Endodermal cell (in vitro differentiated cells): ENCODE results near the gene SAC3D1. TPM values are rescaled to one million over a fixed set of nuclear protein-coding genes. Genes with fewer than 3 reads are reported as not detected.
A peak's percentile ranks its signal among the peaks of the same experiment; 100 is the strongest.

Experiments
- DNase-seq: peaks from one replicate; pipeline ENCODE4 v3.0.0-alpha.2; 2017
- H3K27ac ChIP-seq: 2 replicates; pipeline ENCODE4 v1.5.1; 2013; ENCODE audit warnings: mild to moderate bottlenecking, low read depth, low read length, moderate library complexity
- H3K27me3 ChIP-seq: 2 replicates; pipeline ENCODE4 v1.6.1; 2013; ENCODE audit warnings: mild to moderate bottlenecking, low read length, moderate library complexity; ENCODE audit not compliant: insufficient read depth, control insufficient read depth, poor library complexity, severe bottlenecking
- H3K36me3 ChIP-seq: 2 replicates; pipeline ENCODE4 v1.7.0; 2013; ENCODE audit warnings: mild to moderate bottlenecking, low read length, moderate library complexity; ENCODE audit not compliant: control insufficient read depth, insufficient read depth
- H3K4me1 ChIP-seq: one replicate; pipeline ENCODE4 v1.7.0; 2013; ENCODE audit warnings: low read length; ENCODE audit not compliant: control insufficient read depth, insufficient read depth
- H3K4me3 ChIP-seq: 2 replicates; pipeline ENCODE4 v1.5.1; 2013; ENCODE audit warnings: mild to moderate bottlenecking, low read length, moderate library complexity
- H3K9ac ChIP-seq: 2 replicates; pipeline ENCODE4 v1.6.1; 2013; ENCODE audit warnings: mild to moderate bottlenecking, low read length, moderate library complexity; ENCODE audit not compliant: poor library complexity, severe bottlenecking; ENCODE audit errors: extremely low read depth
- H3K9me3 ChIP-seq: 2 replicates; pipeline ENCODE4 v1.6.1; 2013; ENCODE audit warnings: mild to moderate bottlenecking, low read length, moderate library complexity; ENCODE audit not compliant: control insufficient read depth
- H3K27ac Mint-ChIP-seq: 2 replicates; pipeline ENCODE4 v1.8.0; 2020; ENCODE audit warnings: mixed read lengths
- H3K27me3 Mint-ChIP-seq: 2 replicates; pipeline ENCODE4 v1.8.0; 2021; ENCODE audit warnings: mild to moderate bottlenecking, mixed read lengths; ENCODE audit not compliant: insufficient read depth
- H3K36me3 Mint-ChIP-seq: 2 replicates; pipeline ENCODE4 v1.8.0; 2020; ENCODE audit warnings: low read depth, mixed read lengths
- H3K4me1 Mint-ChIP-seq: 2 replicates; pipeline ENCODE4 v1.8.0; 2020; ENCODE audit warnings: mixed read lengths
- H3K4me3 Mint-ChIP-seq: 2 replicates; pipeline ENCODE4 v1.8.0; 2020; ENCODE audit warnings: mild to moderate bottlenecking, moderate library complexity, mixed read lengths
- H3K9me3 Mint-ChIP-seq: 2 replicates; pipeline ENCODE4 v1.8.0; 2020; ENCODE audit warnings: mild to moderate bottlenecking, mixed read lengths
- CTCF ChIP-seq: fragments of 200-600 bp; sonication (generic); conservative IDR thresholded peaks from 2 replicates; pipeline ENCODE4 v1.5.0; 2021; ENCODE audit warnings: antibody characterized with exemption, mild to moderate bottlenecking
- WGBS, 2 experiments: methylation state at CpG; one replicate each; pipeline versions ENCODE4 v1.1.5 to v1.1.7; 2013; ENCODE audit warnings: missing lambda C conversion rate in 2 of 2, mixed read lengths in 1 of 2; ENCODE audit not compliant: insufficient coverage in 1 of 2, insufficient read length in 1 of 2; 5-methylcytosine and 5-hydroxymethylcytosine counted together
- total RNA-seq, 2 donors: library from RNA; stranded (reverse); fragmentation: NEBNext Ultra II Directional in 1 of 2; extraction: Animal tissue kit (Norgen Biotek cat#: 25700) in 1 of 2; gene quantifications; 2 replicates in 1 of 2; 3 replicates in 1 of 2; pipeline ENCODE4 v1.2.1, GENCODE V29; 2021

SAC3D1 gene
- total RNA-seq, 2 donors from 2014 or later: 11.4 to 12.0 TPM

- H3K27me3 Mint-ChIP-seq: peaks cover 9% of the 10 kb centered on the region
- H3K27ac Mint-ChIP-seq: no peak overlapping the region
- H3K4me3 Mint-ChIP-seq: no peak overlapping the region
- H3K9ac ChIP-seq: no peak overlapping the region
- H3K4me3 ChIP-seq: no peak overlapping the region
- DNase-seq: no peak
- no peak overlapping the region for H3K27ac ChIP-seq
- 90 to 95% methylated on average over 5 to 7 of the region's 7 CpGs for WGBS, 2 experiments
- peaks cover 4% of the 10 kb centered on the region for H3K4me1 Mint-ChIP-seq
- H3K9me3 ChIP-seq: no peaks in the 10 kb centered on the region
- peak; percentile 16 for TF ChIP-seq CTCF
- H3K27me3 ChIP-seq: no peaks in the 10 kb centered on the region
- H3K4me1 ChIP-seq: no peaks in the 10 kb centered on the region
- H3K36me3 Mint-ChIP-seq: peaks cover 10% of the 10 kb centered on the region
- no peaks in the 10 kb centered on the region for H3K9me3 Mint-ChIP-seq
- H3K36me3 ChIP-seq: peaks cover 7% of the 10 kb centered on the region
Observed at GRCh38 chr11:65045728-65046127, 4.7 kb downstream of the SAC3D1 start.

- Histone ChIP-seq H3K27ac (no peak overlapping the region), H3K9me3 (no peaks in the 10 kb centered on the region), H3K27me3 (no peaks in the 10 kb centered on the region), H3K9ac (no peak overlapping the region), H3K4me3 (no peak overlapping the region), H3K36me3 (peaks cover 7% of the 10 kb centered on the region), H3K4me1 (no peaks in the 10 kb centered on the region)
- peaks cover 9% of the 10 kb centered on the region for H3K27me3 Mint-ChIP-seq
- 89 to 93% methylated on average over 25 to 56 of the region's 56 CpGs for WGBS, 2 experiments
- peaks cover 4% of the 10 kb centered on the region for H3K4me1 Mint-ChIP-seq
- no peak for DNase-seq
- no peaks in the 10 kb centered on the region for H3K9me3 Mint-ChIP-seq
- no peak for TF ChIP-seq CTCF
- peak overlapping the region; percentile 35 for H3K4me3 Mint-ChIP-seq
- H3K36me3 Mint-ChIP-seq: peaks cover 10% of the 10 kb centered on the region
- no peak overlapping the region for H3K27ac Mint-ChIP-seq
Observed at GRCh38 chr11:65047581-65048422, 6.8 kb downstream of the SAC3D1 start.

GRCh38 chr11:65051398-65051858 lies 10.4 kb downstream of the SAC3D1 start:
- Mint-ChIP-seq H3K9me3 (no peaks in the 10 kb centered on the region), H3K36me3 (no peaks in the 10 kb centered on the region), H3K27ac (no peak overlapping the region), H3K4me3 (no peak overlapping the region), H3K27me3 (peaks cover 13% of the 10 kb centered on the region), H3K4me1 (peaks cover 4% of the 10 kb centered on the region)
- Histone ChIP-seq H3K9me3 (no peaks in the 10 kb centered on the region), H3K27ac (no peak overlapping the region), H3K4me3 (no peak overlapping the region), H3K27me3 (no peaks in the 10 kb centered on the region), H3K36me3 (no peaks in the 10 kb centered on the region), H3K9ac (no peak overlapping the region), H3K4me1 (no peaks in the 10 kb centered on the region)
- no peak for TF ChIP-seq CTCF
- WGBS, 2 experiments: 94 to 96% methylated on average over 8 to 9 of the region's 9 CpGs
- DNase-seq: no peak
